RKO (cell line): ENCODE results near the gene MYO9B.
"Not testable (repeated sequence)": the region's sequence is repeated elsewhere in the genome, so short reads cannot be mapped to it uniquely, and the experiment has no call there.

Source experiments
- DNase-seq: peaks from one replicate; pipeline ENCODE4 v3.0.0-alpha.2; 2016; ENCODE audit warnings: low spot score

The MYO9B gene

DNA sequence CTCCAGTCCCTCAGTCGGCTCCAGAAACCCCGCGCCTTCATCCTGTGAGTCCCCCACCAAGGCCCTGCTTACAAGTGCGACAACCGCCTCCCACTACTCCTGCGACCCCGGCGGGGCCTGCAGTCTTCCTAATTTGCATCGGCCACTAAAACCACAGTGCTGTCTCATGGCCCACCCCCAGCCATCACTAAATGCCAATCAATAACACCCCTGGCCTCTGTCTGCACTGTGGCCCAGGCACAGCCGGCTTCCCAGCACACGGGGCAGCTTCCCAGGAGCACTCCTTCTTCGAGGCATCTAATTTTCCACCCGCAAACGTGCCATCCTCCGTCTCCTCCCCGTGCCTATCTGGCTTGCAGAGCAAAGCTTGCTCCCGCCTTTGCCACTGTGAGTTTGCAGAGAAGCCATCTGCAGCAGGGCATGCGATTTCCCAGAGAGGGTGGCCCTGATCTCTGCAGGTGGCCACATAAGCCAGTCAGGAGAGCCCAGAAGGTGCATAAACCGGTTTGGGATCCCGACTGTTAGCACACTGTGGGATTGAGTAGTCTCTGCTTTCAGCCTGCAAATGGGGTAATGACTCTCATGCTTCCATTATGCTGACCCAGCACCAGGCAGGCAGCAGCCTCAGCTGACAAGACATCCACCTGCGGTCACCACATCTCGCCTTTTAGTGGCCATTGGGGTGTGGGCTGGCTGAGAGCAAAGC, 105.6 kb downstream of the MYO9B start:
- no peak for DNase-seq

DNA sequence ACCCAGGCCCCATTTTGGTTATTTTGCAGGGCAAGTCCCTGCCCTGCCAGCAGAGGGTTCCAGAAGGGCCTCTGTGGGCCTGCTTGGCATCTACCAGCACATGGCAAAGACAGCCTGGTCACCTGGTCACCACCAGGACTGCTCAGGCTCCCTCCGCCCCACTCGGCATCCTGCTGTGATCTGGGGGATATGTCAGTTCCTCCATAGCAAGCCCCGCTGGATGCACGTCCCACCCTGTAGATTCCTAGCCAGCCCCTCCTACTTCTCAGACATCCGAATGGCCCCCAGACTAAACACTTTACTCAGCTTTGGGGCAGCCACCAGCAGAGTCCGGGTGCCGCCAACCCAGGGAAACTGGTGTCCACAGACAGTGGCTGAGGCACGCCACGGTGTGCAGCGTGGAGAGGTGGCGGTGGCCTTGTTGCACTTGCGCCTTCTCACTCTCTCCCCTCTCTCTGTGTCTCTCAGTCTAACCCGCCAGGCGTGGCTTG, 107.7 kb downstream of the MYO9B start:
- DNase-seq: no peak

DNA sequence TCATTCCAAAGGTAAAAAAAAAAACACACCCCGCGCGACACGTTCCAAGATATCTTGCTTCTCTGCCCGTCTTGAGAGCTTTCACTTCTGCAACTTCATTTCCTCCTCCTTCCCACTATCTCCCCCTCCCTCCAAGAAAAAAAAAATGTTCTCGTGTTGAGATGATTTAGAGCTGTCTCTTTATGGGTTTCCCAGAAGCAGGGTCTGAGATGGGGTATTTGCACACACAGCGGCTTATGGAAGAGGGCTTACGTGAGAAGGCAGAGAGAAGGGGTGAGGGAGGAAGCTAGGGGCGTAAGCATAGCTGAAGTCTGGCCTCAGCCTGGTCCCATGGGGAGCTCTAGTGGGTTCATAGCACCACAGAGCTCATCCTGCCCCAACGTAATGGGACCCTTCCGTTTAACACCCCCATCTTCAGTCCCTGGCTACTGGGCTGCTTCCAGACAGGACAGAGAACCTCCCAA, 108.3 kb downstream of the MYO9B start:
- no peak for DNase-seq

DNA sequence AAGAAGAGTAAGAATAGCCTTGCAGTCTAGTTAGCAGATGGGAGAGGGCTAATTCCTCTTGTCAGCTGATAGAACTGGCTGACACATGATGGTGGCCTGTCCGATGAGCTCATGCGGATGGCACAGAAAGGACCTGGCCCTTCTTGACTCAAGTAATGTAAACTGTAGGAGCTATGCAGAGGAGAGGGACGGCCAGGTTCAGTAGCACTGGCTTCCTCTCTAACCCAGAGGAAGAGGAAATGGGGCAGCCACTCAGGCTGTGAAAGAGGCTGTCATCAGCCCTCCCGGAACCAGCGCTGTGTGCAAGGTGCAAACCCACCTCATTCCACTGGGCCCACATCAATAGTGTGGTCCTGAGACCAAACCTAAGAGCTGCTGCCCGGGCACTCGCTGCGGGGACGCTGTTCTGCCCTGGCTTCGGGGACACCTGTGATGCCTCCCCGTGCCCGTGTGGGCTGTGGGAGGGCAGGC, 108.8 kb downstream of the MYO9B start:
- no peak for DNase-seq

DNA sequence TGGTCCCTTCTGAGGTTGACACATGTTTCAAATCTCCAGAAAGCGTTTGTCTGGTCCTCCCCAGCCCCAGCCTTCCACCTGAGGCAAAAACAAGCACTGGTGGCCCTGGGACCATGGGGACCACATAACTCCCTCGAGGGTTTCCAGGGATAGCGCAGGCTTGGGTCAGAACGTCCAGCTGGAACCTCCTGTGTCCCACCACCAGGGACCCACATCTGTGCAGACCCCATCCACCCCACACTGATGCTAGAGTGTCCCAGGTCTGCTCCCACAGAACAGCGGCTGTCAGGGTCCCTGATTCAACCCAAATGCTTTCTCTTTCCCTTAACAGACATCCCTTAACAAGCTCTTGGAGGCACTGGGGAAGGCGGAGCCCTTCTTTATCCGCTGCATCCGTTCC, 110.0 kb downstream of the MYO9B start:
- no peak for DNase-seq

DNA sequence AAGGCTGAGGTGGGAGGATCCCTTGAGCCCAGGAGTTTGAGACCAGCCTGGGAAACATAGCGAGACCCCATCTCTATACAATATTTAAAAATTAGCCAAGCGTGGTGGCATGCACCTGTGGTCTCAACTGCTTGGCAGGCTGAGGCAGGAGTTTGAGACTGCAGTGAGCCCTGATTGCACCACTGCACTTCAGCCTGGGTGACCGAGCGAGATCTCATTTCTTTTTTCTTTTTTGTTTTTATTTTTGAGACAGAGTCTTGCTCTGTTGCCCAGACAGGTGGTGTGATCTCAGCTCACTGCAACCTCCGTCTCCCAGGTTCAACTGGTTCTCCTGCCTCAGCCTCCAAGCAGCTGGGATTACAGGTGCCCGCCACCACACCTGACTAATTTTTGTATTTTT, 116.2 kb downstream of the MYO9B start:
- not testable (repeated sequence) for DNase-seq

DNA sequence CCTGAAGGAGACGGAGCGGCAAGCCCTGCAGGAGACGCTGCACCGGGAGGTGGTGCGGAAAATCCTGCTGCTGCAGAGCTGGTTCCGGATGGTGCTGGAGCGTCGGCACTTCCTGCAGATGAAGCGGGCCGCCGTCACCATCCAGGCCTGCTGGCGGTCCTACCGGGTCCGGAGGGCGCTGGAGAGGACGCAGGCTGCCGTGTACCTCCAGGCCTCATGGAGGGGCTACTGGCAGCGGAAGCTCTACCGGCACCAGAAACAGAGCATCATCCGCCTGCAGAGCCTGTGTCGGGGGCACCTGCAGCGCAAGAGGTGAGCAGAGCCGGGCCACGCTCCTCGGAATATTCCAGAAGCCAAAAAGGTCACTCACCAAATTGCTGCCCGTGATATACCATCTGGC, 117.2 kb downstream of the MYO9B start:
- no peak for DNase-seq

DNA sequence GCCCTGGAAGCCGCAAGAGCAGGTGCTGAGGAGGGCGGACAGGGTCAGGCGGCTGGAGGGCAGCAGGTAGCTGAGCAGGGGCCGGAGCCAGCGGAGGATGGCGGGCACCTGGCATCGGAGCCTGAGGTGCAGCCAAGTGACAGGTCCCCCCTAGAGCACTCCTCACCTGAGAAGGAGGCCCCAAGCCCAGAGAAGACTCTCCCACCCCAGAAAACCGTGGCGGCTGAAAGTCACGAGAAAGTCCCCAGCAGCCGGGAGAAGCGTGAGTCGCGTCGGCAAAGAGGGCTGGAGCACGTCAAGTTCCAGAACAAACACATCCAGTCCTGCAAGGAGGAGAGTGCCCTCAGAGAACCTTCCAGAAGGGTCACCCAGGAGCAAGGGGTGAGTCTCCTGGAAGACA, 119.0 kb downstream of the MYO9B start:
- DNase-seq: no peak

DNA sequence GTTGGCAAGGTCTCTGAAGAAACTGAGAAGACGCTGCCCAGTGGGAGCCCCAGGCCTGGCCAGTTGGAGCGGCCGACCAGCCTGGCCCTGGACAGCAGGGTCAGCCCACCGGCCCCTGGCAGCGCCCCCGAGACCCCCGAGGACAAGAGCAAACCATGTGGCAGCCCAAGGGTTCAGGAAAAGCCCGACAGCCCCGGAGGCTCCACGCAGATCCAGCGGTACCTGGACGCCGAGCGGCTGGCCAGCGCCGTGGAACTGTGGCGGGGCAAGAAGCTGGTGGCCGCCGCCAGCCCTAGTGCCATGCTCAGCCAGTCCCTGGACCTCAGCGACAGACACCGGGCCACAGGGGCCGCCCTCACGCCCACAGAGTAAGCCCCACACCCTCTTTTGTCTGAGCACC, 119.5 kb downstream of the MYO9B start:
- no peak for DNase-seq

DNA sequence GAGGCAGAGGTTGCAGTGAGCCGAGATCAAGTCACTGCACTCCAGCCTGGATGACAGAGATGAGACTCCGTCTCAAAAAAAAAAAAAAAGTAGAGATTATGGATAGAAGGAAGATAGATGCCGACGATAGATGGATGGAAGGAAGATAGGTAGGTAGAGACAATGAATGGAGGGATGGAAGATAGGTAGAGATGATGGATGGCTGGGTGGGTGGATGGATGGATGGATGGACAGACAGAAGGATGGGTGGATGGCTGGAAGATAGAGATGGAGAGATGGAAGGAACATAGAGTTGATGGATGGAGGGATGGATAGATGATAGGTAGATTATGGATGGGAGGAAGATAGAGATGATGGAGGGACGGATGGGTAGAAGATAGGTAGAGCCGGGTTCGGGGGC, 121.0 kb downstream of the MYO9B start:
- DNase-seq: no peak

DNA sequence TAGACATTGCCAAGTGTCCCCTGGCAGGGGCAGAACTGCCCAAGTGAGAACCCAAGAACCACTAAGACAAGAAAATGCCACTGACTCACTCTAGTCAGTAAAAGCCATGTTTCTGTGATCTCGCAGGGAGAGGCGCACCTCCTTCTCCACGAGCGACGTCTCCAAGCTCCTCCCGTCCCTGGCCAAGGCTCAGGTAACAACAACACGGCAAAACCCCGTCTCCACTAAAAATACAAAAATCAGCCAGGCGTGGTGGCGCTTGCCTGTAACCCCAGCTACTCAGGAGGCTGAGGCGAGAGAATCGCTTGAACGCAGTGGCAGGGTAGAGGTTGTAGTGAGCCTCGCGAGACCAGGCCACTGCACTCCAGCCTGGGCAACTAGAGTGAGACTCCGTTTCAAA, 122.1 kb downstream of the MYO9B start:
- no peak for DNase-seq

DNA sequence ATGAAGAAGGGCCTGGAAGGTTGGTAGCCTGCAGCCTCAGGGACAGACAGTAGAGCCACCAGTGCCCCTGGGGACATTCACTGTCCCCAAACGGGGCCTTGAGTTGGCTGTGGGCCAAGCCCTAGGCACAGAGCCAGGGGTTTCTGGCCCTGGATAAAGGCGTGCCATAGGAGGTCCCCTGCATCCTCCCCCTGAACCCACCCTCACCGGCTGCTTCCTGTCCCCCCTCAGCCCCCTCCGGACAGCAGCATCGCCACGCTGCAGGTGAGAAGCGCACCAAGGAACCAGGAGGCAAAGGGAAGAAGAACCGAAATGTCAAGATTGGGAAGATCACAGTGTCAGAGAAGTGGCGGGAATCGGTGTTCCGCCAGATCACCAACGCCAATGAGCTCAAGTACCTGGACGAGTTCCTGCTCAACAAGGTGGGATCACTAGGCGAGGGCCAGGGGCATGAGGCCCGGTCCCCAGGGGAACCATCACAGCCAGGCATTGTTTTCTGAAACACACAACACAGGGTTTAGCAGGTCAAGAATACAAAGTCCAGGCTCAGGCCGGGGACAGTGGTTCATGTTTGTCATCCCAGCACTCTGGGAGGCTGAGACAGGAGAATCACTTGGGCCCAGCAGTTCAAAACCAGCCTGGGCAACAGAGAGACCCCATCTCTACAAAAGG, 125.0 kb downstream of the MYO9B start:
- no peak for DNase-seq

DNA sequence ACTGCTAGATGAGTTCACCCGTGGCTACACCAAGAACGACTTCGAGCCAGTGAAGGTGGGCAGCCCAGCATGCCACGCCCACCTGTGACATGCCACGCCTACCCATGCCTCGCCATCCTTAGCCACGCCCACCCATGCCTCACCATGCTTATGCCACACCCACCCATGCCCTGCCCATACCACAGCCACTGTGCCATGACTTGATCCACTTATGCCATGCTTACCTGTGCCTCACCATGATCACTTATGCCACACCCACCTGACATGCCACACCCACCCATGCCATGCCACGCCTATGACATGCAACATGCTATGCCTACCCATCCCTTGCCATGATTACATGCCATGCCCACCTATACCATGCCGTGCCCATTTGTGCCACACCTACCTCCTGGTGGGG, 126.7 kb downstream of the MYO9B start:
- no peak for DNase-seq

DNA sequence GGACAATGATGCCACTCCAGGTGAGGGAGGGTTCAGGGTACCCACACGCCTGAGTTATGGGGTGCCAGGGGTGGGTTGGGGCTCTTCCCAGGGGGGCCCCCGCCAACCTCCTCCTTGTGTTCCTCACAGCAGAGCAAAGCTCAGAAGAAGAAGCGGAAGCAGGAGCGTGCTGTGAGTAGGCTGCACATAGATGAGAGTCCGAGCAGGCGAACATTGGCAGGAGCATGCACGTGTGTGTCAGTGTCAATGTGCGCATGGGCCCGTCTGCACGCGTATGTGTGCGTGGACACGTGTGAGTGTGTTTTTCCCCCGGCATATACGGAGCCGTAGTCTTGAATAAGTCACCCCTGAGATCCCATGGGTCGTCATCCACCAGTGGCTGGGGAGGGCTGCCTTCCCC, 127.1 kb downstream of the MYO9B start:
- no peak for DNase-seq

DNA sequence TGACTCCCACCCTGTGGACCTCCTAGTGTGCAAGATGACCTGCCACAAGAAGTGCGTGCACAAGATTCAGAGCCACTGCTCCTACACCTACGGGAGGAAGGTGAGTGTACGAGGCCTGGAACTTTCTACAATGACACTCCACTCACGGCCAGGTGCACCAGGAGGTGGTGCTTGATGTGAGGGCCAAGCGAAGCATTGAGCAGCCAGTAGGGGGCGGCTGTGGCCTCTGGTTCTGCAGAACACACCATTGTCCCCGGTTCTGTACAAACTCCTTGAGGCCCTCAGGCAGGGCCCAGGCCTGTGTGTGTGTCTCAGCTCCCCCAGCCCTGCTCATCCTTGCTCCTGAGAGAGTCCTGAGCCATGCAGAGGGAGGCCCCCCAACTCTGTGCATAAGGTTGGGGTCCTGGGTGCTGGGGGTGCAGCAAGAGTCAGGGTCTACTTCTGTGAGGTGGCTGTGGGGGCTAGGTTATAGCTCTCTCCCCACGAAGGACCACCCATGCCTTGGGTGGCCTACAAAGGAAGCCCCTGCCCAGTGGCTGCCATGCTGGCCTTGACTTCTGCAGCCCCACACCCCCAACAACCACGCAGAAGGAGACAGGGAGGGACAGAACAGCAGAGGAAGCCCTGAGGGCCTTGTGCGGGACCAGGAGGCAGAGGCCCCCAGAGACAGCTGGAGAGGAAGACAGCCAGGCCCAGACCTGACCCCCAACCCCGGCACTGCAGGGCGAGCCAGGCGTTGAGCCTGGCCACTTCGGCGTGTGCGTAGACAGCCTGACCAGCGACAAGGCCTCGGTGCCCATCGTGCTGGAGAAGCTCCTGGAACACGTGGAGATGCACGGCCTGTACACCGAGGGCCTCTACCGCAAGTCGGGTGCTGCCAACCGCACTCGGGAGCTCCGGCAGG, 129.9 kb downstream of the MYO9B start:
- DNase-seq: peak; percentile 41

DNA sequence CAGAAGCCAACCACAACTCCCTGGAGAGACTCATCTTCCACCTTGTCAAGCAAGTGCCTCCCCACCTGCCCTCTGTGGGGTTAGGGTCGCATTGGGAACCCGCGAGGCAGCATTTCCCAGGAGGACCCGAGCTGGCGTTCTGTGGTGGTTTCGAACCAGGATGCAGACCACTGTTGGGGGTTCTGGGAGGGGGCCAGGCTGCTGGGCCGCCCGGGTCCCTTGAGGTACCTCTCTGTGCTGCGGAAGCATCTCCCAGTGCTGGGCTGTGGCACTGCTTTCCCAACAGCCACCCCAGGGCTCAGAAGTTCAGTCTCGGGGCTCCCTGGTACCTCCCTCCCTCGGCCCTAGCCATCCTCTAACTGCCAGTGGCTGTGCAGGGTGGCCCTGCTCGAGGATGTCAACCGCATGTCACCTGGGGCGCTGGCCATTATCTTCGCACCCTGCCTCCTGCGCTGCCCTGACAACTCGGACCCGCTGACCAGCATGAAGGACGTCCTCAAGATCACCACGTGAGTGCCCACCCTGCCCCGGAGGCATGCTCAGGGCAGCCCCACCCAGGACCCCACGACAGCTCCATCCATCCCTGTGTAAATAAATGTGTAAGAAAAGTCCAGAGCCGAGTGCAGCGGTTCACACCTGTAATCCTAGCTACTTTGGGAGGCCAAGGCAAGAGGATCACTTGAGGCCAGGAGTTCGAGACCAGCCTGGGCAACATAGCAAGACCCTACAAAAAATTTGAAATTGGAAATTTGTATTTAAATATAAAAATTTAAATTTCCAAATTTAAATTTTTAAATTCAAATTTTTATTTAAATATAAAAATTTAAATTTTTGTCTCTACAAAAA, 131.4 kb downstream of the MYO9B start:
- no peak for DNase-seq

DNA sequence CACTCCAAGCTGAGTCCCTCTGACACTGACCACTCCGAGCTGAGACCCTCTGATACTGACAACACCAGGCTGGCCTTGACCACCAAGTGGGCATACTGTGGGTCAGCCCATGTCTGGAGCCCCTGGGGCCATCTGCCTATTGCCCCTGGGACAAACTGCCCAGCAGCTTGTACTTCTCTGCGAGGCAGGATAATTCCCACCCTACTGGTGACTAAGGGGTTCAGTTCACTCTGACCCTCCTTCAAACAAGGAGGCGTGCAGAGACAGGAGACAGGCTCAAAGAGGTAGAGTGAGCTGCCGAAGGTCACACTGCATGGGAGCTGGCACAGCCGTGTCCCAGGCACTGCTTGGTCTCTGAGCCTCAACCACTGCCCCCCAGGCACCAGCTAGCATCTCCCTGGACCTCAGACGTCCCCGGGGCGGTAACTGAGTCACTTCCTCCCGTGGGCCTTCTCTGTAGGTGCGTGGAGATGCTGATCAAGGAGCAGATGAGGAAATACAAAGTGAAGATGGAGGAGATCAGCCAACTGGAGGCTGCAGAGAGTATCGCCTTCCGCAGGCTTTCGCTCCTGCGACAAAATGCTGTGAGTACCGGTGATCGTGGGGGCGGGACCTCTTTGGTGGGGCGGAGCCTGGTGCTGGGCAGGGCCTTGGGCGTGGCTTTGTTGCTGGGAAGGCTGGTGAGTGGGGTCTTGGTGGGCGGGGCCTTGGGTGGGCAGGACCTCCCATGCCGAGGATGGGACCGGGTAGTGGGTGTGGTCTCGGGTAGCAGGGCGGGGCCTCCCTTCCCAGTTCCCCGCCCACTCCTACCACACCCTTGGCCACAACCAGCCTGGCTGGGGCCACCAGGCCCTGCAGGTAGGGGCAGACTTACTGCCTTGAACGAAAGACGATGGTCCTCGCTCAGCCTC, 133.8 kb downstream of the MYO9B start:
- peak; percentile 19 for DNase-seq

DNA sequence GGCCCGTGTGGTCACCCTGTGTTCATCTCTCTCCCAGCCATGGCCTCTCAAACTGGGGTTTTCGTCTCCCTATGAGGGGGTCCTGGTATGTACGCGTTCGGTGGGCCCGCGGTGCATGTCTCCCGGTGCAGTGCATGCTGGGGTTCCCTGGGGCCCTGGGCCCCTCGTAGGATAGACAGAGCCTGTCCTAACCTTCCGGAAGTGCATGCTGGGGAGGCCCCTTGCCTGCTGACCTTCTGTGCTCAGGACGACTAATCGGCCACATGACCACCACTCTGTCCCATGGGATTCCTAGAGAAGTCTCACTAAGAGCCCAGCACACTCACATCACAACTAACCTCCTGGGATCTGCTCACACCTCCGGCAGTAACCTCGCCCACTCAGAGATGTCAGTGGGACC, 134.7 kb downstream of the MYO9B start:
- no peak for DNase-seq

DNA sequence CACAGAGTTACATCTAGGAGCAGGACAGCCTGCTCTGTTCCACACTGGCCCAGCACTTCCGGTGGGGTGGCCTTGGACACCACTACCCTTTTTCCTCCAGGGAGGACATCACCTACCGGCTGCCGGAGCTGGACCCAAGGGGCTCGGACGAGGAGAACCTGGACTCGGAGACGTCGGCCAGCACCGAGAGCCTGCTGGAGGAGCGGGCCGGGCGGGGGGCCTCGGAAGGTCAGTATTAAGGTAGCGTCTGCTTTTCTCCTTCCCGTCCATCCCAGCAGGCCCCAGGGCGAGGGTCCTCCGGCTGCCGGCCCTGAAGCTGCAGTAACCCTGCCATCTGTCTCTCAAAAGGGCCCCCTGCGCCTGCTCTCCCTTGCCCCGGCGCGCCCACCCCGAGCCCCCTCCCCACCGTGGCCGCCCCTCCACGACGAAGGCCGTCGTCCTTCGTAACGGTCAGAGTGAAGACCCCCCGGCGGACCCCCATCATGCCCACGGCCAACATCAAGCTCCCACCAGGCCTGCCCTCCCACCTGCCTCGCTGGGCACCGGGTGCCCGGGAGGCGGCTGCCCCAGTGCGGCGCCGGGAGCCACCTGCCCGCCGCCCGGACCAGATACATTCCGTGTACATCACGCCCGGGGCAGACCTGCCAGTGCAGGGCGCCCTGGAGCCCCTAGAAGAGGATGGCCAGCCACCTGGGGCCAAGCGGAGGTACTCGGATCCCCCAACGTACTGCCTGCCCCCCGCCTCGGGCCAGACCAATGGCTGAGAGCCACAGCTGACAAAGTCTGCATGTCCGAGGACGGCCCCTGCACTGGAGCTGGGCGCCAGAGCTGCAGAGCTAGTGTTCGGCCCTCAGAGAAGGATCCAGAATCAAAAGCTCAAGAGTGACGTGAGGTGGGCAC, 136.2 kb downstream of the MYO9B start:
- no peak for DNase-seq
